Measurements from ENCODE around the gene COPG1. TPM values are rescaled to one million over a fixed set of nuclear protein-coding genes. Genes with fewer than 3 reads are reported as not detected.

Gene COPG1
- total and polyA plus RNA-seq, 2 donors (not counting 3 experiments of a cell fraction or from before 2014, with no cell fraction given), result 112 to 202 TPM

- Histone ChIP-seq H3K27me3 (ENCODE audit: control insufficient read depth in 2 of 2, insufficient read depth in 2 of 2, low read length in 2 of 2) (no peaks in the 10 kb centered on the region), H3K4me3 (replicated peaks in 1 of 3; ENCODE audit: insufficient read depth in 1 of 3, low read depth in 1 of 3, low read length in 3 of 3) (no peak overlapping the region), H3K4me2 (ENCODE audit: insufficient read depth, low read length) (no peak overlapping the region), H3K9ac (replicated peaks; ENCODE audit: extremely low read depth, insufficient read depth, low read length) (no peak overlapping the region), H3K9me3 (replicated peaks; ENCODE audit: control insufficient read depth, insufficient read depth, low read length) (no peaks in the 10 kb centered on the region), H3K36me3 (ENCODE audit: control insufficient read depth in 2 of 2, extremely low read depth in 1 of 2, insufficient read depth in 2 of 2, low read length in 2 of 2) (peaks cover 6 to 7% of the 10 kb centered on the region in 2 experiments), H2AFZ (ENCODE audit: low read depth, low read length) (no peak overlapping the region), H3K79me2 (ENCODE audit: control insufficient read depth, insufficient read depth, low read length) (no peaks in the 10 kb centered on the region), H3K4me1 (ENCODE audit: control insufficient read depth, extremely low read depth, insufficient read depth, low read length) (no peaks in the 10 kb centered on the region), H4K20me1 (replicated peaks; ENCODE audit: control insufficient read depth, extremely low read depth, insufficient read depth, low read length) (no peaks in the 10 kb centered on the region), H3K27ac (ENCODE audit: insufficient read depth, low read depth, low read length) (no peak overlapping the region), H3K9me1 (replicated peaks; ENCODE audit: control insufficient read depth, extremely low read depth, insufficient read depth, low read length) (no peaks in the 10 kb centered on the region)
- TF ChIP-seq JUN (IDR thresholded peaks at IDR 0.05; ENCODE audit: borderline replicate concordance, insufficient read depth, insufficient read length, low read depth) (peak; percentile 12), MAX (IDR thresholded peaks at IDR 0.05; ENCODE audit: insufficient read depth, insufficient read length) (no peak)
- FAIRE-seq, result peak; percentile 47
- no peak for DNase-seq (ENCODE audit: low read depth, low spot score)
- no TSS peak for BruUV-seq (replicated peaks)
- ChIA-PET CTCF (interaction anchor here (1.0 to 1.4 kb wide), 3 partner anchors 26 to 319 kb away, joined by 3 to 5 read pairs (median 4); a partner anchor contains a TSS), POLR2A (interaction anchor here (0.6 kb wide), 1 partner anchor 26 kb away, joined by 4 read pairs; no protein-coding TSS in a partner anchor)
- intact Hi-C loops (cut with micrococcal nuclease) (no loop called here), dilution Hi-C loops (cut with MboI; ENCODE audit: extremely low pct_ligation_motif_present, low sequenced_read_pairs) (no loop called here)
Measured at GRCh38 chr3:129289201-129289921, 40.0 kb downstream of the COPG1 start.

- Histone ChIP-seq H3K9me3 (replicated peaks; ENCODE audit: control insufficient read depth, insufficient read depth, low read length) (no peaks in the 10 kb centered on the region), H4K20me1 (replicated peaks; ENCODE audit: control insufficient read depth, extremely low read depth, insufficient read depth, low read length) (no peaks in the 10 kb centered on the region), H3K27ac (ENCODE audit: insufficient read depth, low read depth, low read length) (no peak overlapping the region), H3K79me2 (ENCODE audit: control insufficient read depth, insufficient read depth, low read length) (no peaks in the 10 kb centered on the region), H2AFZ (ENCODE audit: low read depth, low read length) (no peak overlapping the region), H3K9ac (replicated peaks; ENCODE audit: extremely low read depth, insufficient read depth, low read length) (no peak overlapping the region), H3K9me1 (replicated peaks; ENCODE audit: control insufficient read depth, extremely low read depth, insufficient read depth, low read length) (no peaks in the 10 kb centered on the region), H3K4me1 (ENCODE audit: control insufficient read depth, extremely low read depth, insufficient read depth, low read length) (no peaks in the 10 kb centered on the region), H3K27me3 (ENCODE audit: control insufficient read depth in 2 of 2, insufficient read depth in 2 of 2, low read length in 2 of 2) (no peaks in the 10 kb centered on the region), H3K36me3 (ENCODE audit: control insufficient read depth in 2 of 2, extremely low read depth in 1 of 2, insufficient read depth in 2 of 2, low read length in 2 of 2) (peaks cover 6 to 7% of the 10 kb centered on the region in 2 experiments), H3K4me3 (replicated peaks in 1 of 3; ENCODE audit: insufficient read depth in 1 of 3, low read depth in 1 of 3, low read length in 3 of 3) (no peak overlapping the region), H3K4me2 (ENCODE audit: insufficient read depth, low read length) (no peak overlapping the region)
- intact Hi-C loops (cut with micrococcal nuclease) (no loop called here), dilution Hi-C loops (cut with MboI; ENCODE audit: extremely low pct_ligation_motif_present, low sequenced_read_pairs) (no loop called here)
- no TSS peak for BruUV-seq (replicated peaks)
- no peak for FAIRE-seq
- ChIA-PET POLR2A (no interaction called here), CTCF (no interaction called here)
- no peak for TF ChIP-seq GATA2 (IDR thresholded peaks at IDR 0.05; ENCODE audit: insufficient read depth, insufficient read length, low read depth, low read length)
- no peak for TF ChIP-seq MAX (IDR thresholded peaks at IDR 0.05; ENCODE audit: insufficient read depth, insufficient read length)
- no peak for TF ChIP-seq JUN (IDR thresholded peaks at IDR 0.05; ENCODE audit: borderline replicate concordance, insufficient read depth, insufficient read length, low read depth)
- TF ChIP-seq MYC (IDR thresholded peaks at IDR 0.05; ENCODE audit: low read depth, low read length), result no peak
- no peak for TF ChIP-seq EZH2 (IDR thresholded peaks at IDR 0.05; ENCODE audit: borderline replicate concordance, low read depth, low read length, severe bottlenecking)
- TF ChIP-seq POLR2AphosphoS5 (IDR thresholded peaks at IDR 0.05; ENCODE audit: insufficient read depth, low read depth, low read length), result no peak
- TF ChIP-seq FOS (IDR thresholded peaks at IDR 0.05; ENCODE audit: borderline replicate concordance, insufficient read depth, low read length), result no peak
- TF ChIP-seq CTCF (IDR thresholded peaks at IDR 0.05; ENCODE audit: extremely low read depth in 1 of 2, insufficient read depth in 1 of 2, low read depth in 1 of 2, low read length in 2 of 2), result no peak
- DNase-seq (ENCODE audit: low read depth, low spot score), result no peak
Measured at GRCh38 chr3:129291236-129291886, 42.0 kb downstream of the COPG1 start.
